Measurements from ENCODE around the gene IQCE.

The IQCE gene

DNA sequence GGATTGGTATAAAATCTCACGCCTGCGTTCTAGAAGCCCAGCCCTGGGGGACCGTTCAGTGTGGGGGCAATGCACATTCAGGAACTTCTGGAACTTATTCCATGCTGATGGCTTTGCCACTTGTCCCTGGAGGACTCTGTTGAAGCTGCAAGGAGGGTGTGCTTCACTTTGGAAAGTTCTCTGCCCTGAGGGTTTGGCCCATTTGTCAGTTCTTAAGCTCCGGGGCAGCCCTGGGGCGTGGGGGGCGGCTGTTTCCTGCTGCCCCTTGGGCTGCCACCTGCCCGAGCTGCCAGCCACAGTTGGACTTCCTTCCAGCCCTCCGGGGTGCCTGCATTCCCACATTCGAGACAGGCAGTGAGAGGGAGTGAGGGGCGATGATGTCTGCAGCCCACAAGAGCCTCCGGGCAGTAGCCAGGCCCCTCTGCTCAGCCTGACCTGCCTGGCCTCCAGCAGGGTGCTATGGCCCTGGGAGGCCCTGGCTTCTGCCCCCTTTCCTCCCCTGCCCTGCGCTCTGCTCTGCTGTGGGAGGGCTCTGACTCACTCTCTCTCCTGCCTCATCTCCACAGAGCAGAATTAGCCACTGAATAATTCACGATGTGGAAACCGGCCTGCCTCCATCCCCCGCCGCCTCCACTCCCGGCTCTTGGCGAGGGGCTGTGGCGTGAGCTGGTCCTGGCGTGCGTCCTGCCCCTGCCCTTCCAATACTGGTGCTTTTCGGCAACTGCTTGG lies 74.9 kb downstream of the IQCE start:
- peak; percentile 89 for DNase-seq (ENCODE audit: low spot score)

- no peak for DNase-seq (ENCODE audit: low spot score)
Observed at GRCh38 chr7:2634267-2635145, 75.7 kb downstream of the IQCE start.

GRCh38 chr7:2635148-2635668 lies 76.4 kb downstream of the IQCE start:
- no peak for DNase-seq (ENCODE audit: low spot score)

DNA sequence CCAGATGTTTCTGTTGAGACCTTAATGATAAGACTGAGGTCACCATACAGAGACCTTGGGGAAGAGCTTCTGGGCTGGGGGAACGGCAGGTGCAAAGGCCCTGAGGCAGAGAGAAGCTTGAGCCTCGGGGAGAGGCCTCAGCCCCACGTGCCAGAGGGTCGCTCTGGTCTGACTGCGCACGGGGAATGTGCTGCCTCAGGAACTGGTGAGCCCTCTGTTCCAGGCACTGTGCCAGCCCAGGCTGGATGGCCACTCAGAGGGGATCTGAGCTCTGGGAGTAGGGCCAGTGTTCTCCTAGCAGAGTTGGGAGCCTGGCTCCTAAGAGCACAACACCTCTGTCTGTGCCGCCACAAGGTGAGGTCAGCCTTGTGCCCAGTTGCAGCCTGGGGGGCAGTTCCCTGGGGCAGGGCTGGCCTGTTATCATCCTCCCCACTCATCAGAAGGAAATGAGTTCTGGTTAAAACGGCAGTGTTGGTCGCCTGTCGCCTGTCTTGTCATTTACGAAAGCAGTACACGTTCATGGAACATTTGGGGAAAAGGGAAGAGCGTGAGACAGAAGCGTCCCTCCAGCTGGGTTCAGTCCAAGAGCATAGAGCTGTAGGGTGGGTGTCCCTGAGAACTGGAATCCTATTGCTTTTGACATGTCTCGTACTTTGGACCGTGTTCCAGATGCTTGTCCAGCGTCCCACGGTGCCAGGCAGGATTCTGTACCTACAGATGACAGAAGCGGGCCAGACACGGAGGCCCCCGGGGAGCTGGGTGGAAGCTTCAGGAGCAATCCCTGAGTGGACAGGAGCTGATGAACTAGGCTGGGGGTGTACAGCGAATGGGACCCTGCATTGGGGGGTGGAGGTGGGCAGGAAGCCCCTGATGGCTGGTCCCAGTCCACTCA lies 77.3 kb downstream of the IQCE start:
- no peak for DNase-seq (ENCODE audit: low spot score)

GRCh38 chr7:2637066-2637471 lies 78.3 kb downstream of the IQCE start:
- no peak for DNase-seq (ENCODE audit: low spot score)

DNA sequence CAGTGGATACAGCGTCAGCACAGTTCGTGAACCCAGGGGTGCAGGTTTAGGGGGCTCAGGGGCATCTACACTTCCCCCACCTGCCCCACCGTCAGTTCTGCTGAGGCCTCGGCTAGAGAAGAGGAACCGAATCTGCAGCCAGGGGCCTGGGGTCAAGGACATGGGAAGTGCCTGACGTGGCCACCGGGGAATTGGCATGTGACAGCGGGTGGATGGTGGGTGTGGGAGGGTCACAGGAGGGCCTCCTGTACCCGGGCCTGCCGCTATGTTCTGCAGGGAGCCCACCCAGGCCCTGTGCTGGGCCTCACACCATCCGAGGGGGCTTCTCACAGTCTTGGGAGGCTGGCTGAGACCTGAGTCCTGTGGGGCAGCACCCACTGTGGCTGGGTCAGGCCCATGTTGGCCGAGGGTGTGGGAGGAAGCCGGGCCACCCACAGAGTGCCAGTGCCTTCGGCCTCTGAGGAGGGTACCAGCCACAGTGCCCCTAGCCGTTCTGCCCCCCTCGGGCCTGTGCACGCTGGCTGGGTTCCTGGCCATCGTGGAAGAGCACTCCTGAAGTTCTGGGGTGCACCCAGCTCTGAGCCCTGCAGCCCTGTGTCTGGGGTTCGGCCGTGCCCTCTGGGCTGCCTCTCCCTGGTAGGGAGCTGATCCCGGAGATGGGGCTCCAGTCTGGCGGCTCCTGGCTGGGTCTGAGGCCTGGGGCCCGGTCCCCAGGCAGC lies 78.9 kb downstream of the IQCE start:
- DNase-seq (ENCODE audit: low spot score), result no peak

GRCh38 chr7:2638224-2638991 lies 79.6 kb downstream of the IQCE start:
- peak; percentile 87 for DNase-seq (ENCODE audit: low spot score)

GRCh38 chr7:2639181-2639681 lies 80.5 kb downstream of the IQCE start:
- no peak for DNase-seq (ENCODE audit: low spot score)

DNA sequence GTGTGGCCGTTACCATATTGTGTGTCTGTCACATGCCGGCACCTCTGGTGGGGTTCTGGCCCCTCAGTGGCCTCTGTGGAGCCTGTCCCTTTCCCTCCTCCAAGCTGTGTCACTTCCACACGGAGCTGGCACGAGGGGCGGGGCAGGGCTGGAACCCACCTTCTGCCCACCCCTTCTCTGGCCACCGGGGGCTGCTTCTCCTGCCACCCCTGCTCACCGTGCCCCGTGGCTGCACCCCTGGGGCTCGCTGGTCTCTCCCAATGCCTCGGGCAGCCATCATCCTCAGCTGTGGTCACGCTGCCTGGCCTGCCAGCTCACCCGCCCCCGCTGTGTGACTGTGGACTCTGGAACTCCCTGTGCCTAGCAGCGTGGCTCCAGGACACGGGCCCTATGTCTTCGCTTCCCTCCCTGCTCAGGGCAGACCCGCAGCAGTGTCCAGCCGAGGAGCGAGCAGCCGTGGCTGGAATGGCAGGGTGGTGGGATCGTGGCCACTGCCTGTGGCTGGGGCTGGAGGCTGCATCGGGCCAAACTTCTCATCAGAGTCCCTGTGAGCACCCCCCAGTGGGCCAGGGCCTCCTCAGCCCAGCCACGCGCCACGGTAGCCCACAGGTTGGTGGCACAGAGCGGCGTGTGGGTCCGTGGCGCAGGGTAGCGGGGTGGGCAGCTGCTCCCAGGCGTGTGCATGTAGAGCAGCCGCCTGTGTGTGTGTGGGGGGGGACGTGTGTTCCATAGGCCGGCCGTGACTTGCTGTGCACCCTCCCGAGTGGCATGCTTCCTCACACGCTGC lies 81.1 kb downstream of the IQCE start:
- no peak for DNase-seq (ENCODE audit: low spot score)

GRCh38 chr7:2640482-2640830 lies 81.7 kb downstream of the IQCE start:
- DNase-seq (ENCODE audit: low spot score), result no peak

GRCh38 chr7:2640846-2641316 lies 82.1 kb downstream of the IQCE start:
- DNase-seq (ENCODE audit: low spot score), result no peak

DNA sequence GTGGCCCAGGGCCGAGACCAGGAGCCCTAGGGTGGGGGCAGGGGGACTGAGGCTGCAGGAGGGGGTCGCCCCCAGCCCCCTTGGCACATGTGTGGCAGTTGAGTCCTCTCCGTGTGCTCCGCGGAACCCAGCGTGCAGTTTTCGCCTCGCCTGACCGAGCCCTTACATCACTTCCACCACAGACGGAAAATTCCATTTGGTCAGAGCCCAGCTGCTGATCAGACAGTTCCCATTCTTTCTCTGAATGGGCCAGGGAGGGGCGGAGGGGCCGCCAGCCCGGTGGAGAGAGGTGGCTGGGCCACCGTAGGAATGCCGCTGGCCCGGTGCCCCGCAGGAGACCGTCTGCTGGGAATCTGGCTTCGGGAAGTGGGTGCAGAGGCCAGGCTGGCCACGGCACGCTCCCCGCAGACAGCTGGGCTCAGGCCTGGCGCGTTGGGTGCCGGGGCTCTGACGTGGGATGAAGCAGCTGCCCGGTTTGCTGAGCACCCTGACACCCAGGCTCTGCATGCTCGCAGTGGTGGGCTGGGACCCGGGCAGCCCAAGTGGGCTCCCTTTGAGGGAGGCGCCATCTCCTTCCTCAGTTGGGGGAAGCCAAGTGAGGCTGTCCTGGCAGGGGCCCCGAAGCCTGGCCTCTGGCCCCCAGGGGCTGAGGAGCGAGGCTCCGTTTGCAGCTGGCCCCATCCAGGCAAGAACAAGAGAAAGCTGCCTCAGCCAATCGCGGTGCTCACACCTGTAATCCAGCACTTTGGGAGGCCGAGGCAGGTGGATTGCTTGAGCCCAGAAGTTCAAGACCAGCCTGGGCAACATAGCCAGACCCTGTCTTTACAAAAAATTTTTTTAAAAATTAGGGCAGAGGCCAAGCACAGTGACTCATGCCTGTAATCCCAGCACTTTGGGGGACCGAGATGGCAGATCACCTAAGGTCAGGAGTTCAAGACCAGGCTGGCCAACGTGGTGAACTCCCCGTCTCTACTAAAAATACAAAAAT lies 82.9 kb downstream of the IQCE start:
- DNase-seq (ENCODE audit: low spot score), result peak; percentile 93

DNA sequence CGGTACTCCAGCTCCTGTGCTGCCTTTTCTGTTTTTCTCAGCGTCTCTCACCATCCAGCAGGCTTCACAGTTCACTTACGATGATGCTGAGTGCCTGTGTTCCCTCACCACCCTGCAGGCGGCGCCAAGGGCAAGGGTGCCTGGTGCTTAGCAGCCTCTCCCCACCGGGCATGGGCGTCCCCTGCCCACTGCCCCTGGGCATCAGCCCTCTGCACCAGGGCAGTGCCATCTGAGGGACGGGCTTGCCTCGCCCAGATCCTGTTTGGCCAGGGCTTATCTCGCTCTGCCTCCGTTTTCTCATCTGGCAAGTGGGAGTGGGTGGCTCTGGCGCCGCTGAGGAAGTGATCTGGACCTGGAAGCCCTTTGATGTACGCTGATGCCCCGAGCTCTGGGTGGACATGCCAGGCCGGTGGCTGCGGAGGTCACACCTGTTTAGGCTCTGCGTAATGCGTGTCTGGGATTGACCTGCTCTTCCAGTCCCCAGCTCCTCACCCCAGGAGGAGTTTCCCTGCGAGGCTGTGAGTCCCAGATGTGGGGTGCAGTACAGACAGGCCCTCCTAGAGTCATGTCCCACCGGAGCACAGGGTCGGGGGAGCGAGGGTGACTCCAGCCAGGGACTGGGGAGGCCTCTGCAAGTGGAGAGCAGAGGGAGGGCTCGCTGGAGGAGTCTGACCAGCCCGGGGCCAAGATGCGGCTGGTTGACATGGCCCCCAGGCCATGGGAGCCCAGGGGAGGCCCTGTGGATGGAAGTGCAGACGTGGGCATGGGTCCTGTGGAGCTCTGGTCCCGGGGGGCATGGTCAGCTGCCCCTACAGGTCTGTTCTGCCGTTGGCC lies 84.8 kb downstream of the IQCE start:
- DNase-seq (ENCODE audit: low spot score), result no peak

GRCh38 chr7:2644220-2644561 lies 85.4 kb downstream of the IQCE start:
- no peak for DNase-seq (ENCODE audit: low spot score)

DNA sequence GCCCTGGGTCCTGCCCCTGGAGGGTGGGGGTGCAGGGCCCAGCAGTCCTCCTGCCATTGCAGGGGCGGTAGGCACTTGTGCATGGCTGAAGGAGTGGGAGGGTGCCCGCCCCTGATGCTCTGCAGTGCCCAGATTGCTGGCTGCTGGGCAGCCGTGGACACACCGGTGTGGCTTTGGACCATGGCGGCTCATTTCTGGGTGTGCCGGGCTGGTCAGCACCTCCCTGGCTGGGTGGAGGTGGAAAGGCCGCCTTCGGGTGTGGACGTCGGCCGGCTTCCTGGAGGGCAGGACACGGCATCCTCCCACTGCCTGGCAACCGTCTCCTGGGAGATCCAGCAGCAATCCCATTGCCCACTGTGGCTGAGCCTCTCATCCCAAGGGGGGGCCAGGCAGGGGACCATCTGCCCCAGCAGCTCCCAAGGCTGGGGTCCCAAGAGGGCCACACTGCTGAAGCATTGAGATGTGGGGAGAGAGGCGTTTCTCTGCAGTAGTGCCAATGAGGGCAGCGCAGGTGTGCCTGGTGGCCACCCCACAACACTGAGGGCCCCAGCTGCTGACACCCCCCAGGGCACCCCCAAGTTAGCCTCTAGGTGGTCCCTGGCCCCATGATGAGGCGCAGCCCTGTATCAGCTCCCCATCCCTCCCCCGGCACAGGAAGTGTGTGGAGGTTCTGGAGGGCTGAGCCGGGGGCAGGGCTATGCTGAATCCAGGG lies 85.9 kb downstream of the IQCE start:
- DNase-seq (ENCODE audit: low spot score), result no peak

DNA sequence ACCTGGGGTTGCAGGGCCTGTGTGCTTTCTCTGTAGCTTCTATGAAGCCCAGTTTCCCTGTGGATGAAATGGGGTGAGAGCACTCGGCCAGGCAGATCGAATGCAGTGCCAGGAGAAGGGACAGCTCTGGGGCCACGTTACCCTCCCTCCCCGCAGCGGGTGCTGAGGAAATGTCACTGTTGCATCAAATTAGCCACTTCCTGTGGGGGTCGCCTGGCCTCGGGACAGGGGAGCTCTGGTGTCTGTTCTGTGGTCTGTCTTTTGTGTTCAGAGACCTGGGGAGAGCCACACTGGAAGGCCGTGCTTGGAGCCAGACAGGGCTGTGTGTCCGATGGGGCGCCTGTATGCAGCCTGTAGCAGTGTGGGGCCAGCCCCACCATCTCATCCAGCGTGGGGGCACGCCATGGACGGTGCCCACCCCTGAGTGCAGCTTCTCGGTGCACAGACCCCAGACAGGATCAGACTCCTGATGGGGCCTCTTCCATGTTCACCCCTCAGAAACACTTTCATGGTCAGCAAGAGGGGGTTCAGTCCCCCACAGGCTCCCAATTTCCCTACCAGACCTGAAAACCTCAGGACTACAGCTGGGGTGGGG lies 86.6 kb downstream of the IQCE start:
- DNase-seq (ENCODE audit: low spot score), result no peak

DNA sequence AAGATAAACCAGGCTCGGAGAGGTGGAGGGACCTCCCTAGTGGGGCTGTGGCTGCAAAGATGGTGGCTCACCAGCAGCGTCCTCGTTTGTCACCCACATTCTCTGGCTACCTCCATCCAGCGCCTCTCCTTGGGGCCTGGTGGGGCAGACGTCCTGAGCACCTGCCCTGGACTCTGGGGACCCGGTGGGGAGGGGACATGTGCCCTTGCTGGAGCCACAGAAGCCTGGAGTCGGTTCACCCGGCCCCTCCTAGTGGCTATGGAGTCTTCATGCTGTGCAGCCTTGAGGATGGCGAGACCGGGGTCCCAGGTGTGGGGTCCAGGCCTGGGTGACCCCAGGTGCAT lies 87.5 kb downstream of the IQCE start:
- no peak for DNase-seq (ENCODE audit: low spot score)
